GM21447 (cell line): ENCODE results near the gene PLXNB1.

ENCODE experiments used
- ATAC-seq: cut with Tn5 transposase; IDR thresholded peaks from one replicate; pipeline ENCODE4 v1.9.1; 2021; ENCODE audit not compliant: unreplicated experiment

PLXNB1 gene

DNA sequence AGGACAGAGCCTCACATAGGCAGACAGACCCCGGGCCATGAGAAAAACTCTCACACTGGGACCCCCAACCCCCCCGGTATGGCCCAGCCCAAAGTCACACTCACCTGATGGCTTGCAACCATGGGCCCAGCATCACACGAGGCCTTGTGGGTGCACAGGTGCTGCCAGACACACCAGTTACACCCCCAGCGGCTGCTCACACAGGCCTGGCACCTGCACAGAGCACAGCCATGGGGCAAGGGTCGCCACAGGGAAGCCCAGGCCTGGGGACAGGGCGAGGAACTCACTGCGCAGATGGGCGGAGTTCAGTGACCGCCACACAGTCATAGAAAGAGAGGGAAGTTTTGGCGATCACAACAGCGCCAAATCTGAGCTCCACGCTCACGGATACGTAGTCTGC, 9.3 kb downstream of the PLXNB1 start:
- no peak for ATAC-seq

DNA sequence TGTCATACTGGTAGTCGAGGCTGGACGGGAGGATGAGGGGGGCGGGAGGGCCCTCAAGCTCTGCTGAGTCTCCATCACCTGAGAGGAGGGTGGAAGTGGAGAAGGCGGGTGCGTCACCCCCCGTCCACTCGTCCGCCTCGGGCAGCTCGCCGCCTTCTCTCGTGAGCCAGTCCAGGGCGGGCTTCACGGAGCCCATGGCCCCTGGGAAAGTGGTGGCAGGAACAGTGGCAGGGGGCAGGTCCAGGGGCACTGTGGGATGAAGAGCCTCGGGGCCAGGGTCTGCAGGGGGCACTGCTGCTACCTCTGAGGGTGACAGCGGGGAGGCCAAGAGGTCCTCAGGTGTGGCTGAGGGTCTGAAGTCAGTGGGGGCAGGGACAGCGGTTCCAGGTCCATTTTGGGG, 10.3 kb downstream of the PLXNB1 start:
- no peak for ATAC-seq

DNA sequence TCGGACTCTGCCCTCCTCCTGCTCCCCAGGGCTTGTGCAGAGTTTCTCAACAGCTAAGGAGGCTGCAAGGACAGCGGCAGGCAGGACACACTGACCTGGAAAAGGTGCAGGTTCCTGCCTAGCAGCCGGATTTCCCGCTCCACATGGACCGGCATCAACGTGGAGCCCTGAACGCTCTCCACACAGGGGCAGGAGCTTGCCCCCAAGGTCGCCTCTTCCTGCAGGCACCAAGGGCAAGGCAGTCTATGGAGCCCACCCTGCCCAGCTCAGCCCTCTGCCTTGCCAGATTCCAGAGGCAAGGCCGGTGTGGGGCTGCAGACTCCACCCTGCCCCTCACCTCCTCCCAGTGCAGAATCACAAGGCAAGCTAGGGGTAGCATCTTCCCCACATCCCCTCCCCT, 10.7 kb downstream of the PLXNB1 start:
- ATAC-seq: no peak

DNA sequence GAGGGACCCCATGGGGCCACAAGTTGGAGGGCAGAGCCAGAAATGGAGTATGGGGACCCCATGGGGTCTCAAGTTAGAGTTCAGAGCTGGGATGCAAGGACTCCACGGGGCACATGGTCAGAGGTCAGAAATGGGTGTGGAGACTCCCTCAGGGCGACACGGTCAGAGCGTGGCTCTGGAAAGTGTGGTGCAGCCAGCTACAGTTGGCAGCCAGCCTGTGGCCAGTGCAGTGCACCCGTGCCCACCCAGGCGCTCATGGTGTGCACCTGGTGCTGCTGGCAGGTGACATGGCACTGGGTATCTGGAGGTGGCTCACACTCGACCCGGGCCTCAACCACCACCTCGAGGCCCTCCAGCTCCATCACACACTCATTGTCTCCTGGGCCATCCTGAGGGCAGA, 11.2 kb downstream of the PLXNB1 start:
- ATAC-seq: no peak

DNA sequence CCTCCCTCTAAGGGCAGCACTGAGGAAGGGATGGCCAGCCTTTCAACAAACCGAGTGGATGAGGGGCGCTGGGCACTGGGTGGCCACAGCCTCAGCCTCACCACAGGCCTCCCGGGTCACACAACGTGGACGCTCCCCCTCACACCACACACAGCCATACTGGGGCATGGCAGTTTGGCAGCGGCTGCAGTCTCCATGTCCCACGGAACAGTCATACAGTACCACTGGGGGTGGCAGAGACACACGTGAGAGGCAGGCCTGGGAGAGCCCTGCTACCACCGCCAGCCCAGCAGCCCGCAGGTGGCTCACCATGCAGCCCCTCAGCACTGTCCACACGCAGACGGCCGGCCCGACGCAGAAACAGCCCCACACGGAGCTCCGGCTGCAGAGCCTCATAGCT, 11.7 kb downstream of the PLXNB1 start:
- ATAC-seq: no peak

DNA sequence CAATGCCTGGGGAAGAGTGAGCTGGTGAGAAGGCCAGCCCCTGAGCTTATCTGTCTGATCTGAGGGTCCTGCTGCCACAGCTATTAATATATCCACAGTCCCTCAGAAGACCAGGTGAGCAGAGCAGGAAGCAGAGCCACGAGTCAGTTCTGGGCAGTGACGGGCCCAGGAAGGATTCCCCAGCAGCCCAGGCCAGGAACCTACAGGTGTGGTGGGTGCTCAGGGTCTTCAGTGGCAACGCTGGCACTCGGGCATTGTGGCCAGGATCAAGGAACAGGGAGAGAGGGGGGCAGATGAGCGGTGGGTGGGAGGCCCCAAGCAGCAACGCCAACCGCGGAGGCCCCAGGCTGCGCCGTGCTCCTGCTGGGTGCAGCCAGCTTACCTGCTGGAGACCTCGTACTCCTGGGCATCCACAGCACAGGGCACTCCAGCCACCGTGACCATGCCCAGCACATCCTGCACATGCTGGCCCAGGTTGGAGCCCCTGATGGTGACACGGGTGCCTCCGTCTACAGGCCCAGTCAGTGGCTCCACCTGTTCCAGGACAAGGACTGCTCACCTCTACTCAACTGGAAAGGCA, 12.3 kb downstream of the PLXNB1 start:
- no peak for ATAC-seq

DNA sequence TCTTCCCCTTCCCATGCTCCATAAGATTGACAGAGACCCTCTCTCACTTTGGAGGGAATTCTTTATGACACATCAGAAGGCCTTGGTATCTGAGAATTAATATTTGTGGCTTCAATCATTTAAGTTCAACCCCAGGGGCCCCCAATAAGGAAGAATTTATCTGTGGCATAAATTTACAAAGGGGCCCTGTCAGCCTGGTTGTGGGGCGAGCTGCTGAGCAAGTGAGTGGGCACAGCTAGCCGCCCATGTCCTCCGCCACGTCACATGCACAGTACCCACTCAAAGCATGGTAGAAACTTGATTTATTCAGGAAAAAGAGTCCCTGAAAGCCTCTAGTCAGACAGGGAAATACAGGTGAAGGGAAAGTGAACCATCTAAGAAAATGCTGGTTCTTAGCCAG, 13.3 kb downstream of the PLXNB1 start:
- ATAC-seq: no peak

DNA sequence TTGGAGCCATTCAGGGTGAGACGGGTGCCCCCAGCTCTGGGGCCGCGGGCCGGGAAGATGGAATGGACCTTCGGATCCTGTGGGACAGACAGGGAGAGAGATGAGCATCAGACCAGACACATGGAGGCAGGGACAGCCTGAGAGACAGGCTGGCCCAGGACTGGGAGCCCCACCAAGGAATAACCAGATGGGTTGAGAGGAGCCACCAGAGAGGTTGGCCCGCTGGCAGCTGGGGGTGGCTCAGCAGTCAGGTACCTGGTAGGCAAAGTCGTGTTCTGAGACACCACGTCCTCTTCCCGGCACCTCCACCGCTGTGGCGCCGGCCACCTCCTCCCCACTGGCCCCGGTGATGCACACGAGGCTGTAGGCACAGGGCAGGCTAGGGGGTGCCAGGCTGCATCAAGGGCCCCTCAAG, 13.8 kb downstream of the PLXNB1 start:
- no peak for ATAC-seq

DNA sequence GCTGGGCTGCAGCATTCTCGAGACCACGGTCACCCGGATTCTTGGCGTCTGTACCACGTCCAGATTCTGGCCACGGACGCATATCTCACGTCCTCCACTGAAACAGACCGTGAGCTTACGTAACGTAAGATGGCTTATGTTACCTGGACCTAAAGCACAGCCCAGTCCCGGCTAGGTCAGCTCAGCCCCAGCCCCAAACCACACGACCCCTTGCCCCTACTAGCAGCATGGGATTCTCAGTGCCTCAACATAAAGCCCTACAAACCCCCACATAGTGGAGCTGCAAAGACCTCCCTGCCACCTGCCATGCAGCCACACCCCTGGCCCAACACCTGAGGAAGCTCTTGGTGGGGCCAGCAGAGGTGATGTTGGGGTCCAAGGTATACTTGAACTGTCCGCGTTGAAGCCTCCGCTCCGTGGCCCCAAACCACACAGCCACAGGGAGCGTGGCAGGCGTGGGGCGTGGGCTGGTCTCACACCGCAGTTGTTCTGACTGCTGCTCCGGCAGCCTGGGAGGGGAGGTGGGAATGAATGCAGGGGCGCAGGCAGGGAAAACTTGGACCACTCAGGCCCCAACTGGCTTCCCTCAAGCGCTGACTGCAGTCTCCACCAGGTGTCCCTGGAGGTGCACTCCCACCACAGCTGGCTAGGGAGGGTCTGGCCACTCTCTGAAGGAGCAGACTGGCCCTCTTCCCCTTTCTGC, 14.5 kb downstream of the PLXNB1 start:
- no peak for ATAC-seq

DNA sequence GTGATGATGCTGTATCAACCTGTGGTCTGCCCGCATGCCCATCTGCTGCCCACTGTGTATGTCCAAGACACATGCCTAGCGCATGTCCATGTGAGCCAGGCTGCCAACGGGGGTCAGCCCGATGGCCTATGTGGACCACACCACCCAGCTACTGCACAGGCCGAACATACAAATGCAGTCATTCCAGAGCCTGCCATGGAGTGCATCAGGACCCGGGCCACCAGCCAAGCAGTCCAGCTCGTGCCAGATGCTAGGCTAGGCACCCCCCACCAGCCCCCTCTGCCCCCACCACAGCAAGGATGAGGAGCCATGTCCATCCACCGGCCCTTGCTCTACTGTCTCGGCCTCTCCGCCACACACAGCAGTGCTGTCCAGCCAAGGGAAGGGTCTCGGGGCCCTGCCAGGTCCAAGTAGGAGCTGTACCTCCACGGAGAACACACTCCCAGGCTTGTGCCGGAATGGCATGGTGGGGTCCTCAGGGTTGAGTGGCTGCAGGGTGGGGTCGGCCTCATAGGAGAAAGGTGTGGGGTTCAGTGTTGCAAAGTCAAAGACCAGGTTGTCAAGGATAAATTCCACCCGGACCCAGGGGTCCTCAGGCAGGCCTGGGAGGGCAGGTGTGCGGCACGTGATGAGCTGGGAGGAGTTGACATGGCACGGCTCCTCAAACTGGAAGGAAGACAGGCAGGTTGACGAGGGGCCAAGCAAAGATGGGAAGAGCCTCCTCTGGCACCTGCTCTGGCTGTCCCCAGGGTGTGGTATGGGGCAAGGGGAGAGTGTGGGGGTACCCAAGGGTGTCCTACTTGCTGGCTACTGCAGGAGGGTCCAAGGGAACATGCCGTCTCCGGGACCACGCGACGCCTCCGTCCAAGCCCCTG, 15.3 kb downstream of the PLXNB1 start:
- no peak for ATAC-seq

DNA sequence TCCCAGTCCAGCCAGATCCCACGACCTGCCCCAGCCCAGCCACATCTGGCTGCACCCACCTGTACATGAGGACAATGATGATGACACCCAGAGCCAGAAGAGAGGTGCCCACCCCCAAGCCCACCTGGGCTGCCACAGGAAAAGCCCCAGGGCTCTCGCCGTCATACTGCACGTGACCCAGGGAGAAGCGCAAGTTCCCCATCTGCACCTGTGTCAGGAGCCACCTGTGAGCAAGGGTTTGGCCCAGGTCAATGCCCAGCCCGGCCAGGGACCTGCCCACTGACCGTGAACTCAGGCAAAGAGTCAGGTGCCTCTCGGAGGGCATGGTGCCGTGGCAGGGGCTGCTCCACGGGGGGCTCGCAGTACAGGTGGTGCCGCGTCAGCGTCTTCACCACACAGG, 16.3 kb downstream of the PLXNB1 start:
- no peak for ATAC-seq

DNA sequence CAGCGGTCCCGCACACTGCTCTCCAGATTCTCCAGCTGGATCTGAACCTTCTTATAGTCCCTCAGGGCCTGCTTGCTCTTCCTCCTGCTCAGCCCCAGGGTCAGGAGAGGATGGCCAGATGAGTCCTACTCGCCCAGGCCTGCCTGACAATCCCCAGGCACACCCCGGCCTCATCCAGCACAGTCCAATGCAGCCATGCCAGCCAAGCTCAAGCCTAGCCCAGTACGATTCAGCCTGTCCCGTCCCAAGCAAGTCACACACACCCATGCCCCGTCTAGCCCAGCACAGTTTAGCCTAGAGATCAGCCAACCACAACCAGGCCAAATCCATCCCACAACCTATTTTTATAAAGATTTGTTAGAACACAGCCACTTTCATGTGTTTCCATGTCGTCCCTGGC, 16.8 kb downstream of the PLXNB1 start:
- ATAC-seq: no peak

DNA sequence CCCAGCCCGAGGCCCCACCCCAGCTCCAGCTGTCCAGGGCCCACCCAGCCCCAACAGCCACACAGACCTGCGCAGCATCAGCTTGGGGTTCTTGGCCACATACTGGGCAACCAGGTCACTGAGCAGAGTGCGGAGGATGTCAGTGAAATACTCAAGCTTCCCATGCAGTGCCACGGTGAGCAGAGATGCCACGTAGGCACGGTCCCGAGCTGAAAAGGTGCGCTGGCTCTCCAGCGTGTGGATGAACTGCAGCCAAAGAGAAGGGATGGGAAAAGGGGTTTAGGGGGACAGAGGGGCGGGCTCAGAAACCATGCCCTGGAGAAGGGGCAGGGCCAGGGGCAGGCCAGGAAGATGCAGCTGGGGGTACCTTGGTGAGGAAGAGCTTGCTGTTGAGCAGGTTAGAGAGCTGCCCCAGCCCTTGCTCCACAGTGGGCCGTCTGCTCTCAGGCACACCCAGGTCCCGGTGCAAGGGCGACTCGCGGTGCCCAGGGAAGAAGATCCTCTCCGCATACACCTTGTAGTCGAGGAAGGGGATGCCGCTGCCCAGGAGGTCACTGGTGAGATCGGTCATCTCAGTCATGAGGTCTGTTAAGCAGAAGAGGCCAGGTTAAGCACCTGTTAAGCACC, 17.4 kb downstream of the PLXNB1 start:
- ATAC-seq: no peak

DNA sequence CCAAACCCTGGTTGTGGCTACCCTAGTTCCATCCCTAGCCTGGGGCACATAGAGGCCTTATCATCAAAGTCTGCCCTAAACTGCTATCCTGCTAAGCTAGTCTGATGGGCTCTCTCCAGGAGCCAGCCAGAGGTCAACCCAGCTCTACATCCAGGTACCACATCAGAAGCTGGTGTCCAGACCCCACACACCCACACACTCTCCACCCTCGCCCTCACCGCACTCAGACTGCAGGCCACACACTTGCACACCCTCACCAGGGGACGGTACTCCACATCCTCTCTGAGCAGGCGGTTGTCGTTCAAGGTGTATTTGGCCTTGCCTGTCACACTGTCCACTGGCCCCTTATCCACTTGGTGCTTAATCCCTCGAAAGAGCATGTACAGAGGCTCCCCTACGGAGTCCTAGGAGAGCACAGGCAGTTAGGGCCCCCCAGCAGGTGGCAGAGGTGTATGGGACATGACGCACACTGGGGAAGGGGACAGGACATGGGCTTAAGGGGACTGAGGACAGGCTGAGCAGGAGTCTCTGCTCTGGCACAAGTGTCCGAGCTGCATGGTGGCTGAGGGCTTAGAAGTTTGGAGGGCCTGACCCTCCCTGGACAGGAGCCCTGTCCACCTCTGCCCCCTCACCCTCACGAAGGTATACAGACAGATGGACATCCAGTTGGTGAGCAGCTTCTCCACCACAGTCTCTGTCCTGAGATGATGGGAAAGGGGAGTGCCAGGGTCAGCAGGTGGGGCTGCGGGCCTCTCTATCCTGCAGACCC, 18.1 kb downstream of the PLXNB1 start:
- no peak for ATAC-seq

DNA sequence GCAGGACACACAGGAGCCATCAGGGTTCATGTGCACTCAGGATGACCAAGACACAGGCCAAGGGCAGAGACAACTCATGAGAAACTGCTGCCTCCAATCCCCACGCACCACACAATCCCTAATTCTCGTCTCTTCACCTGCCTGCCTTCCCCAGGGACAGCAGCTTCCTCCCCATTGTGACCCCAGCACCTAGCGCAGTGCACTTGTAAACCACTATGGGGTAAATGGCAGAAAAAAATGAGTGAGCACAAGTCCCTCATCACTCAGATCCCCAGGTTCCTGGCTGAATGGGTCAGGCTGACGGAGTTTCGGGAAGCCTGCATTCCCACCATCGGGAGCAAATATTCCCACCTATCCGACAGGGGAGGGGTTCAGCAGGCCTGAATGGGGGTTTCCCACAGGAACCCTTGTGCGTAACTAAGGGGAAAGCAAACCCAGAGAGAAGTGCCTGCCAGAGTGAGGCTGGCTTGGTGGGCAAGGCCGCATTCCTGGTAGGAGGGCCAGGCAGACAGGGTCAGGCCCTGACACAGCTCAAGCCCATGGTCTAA, 18.8 kb downstream of the PLXNB1 start:
- ATAC-seq: no peak

DNA sequence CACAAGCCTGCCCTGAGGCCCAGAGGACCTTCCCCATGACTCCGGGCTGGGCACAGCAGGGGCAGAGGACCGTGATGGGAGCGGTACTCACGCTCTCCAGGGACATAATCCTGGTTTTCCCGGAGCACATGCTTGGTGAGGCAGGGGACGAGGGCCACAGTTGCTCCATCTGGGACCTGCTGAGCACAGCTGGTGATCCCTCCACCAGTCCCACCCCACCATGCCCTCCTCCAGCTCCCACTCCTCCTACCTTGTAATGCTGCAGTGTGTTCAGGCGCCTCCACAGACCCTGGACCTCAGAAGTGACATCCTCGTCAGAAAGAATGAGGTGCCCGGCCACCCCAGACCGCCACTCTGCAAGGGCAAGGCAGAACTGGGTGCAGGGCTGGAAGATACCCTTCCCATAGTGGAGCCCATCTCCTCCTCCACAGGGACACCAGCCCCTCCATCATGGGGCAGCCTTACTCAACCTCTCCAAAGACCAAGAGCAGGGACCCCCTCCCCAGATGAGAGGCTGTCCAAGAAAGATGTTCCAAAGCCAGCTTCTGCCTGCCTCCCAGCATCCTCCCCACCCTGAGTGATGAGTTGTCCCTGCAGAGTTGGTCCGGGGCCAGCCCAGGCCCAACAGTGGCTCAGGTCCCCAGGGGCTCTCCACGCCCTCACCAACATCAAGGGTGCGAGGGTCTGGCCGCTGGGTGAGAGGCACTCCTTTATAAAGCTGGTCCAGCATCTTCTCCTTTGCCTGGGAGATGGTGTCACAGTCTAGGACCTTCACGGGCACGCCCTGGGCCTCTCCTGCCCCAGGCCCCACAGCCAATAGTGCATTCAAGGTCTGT, 19.5 kb downstream of the PLXNB1 start:
- ATAC-seq: no peak

DNA sequence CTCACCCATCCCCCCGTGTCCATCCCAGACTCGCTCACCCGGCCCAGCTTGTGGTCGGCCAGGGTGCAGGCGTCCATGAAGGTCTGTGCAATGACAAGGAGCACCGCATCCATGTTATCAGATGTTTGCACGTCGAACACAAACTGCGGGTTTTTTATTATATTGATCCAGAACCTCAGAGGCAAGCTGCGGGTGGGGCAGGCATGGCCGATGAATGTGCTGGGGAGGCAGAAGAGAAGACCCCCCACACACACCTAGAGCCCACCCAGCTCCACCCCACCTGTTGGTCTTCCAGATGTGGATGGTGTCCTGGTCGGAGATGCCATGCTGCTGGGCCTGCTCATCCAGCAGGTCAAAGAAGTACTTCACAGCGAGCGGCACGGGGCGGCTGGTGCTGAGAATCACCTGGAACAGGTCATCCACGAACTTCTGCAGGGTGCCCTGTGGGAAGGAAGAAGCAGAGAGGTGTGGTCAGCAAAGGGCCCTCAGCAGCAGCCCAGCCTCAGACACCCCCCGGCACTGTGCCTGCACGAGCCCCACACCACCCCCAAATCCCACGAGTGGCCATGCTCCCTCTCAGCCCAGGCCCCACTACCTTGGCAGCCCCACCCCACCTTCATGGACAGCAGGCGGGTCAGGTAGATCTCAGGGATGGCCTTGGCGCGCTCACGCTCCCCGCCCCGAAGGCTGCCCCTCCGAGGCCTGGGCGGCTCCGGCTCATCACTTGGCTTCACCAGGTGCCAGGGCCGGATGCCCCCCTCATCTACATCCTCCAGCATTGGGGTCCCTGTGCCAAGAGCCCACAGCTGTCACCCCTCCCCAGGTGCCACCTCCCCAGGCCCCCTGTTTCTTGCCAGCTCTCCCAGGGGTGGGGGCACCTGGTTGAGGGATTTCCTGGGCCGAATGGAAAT, 20.3 kb downstream of the PLXNB1 start:
- no peak for ATAC-seq

DNA sequence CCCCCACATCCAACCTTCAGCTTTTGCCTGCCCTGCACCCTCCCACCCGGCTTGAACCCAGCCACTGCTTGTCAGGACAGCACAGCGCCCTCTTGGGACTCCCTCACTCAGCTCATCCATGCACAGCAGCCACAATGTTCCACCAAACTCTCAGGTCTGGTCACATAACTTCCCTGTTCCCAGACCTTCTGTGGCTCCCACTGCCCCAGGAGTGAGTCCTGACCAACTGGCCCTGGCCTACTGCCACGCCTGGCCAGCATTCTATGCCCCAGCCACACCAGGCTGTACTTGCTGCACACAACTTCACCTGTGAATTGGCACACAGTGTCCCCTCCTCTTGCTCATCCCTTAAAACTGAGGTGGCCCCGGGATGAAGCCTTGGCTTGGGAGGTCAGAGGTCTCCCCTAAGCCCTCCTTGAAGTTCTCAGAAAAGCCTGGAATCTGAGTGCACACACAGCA, 21.0 kb downstream of the PLXNB1 start:
- no peak for ATAC-seq
